ENCODE measurements around the gene HAUS3.
"Not testable (repeated sequence)": the region's sequence is repeated elsewhere in the genome, so short reads cannot be mapped to it uniquely, and the experiment has no call there.

HAUS3 gene

DNA sequence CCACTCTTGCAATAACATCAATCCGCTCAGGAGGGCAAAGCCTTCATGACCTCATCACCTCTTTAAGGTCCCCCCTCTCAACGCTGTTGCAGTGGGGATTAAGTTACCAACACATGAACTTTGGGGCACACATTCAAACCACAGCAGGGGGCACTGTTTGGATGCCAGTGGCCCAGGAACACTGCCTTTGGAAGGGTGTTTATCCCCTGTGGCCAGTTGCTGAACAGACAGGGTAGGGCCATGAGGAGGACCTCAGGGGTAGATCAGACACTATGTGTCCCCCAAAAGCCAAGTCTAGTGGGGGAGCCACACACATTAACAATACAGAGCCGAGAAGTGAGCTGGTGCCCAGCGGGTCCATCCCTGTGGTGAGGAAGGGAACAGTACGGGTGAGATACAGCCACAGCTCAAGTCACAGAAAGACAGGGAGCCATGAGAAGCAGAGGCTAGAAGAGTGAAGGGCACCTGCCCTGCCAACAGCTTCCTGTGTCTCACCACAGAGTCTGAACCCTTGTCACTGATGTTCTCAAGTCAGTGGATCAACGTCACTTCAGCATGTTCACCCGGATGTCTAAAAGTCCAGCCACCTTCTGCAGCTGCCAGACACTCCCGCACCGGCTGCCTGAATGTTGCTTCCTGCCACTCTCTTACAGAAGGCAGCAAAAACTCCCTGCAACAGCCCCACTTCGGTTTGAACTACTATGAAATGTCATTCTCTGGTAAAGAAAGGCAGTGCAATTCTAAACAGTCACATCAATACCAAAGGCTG lies 39.8 kb upstream of the HAUS3 start:
- no peak overlapping the region for H3K4me3 ChIP-seq (ENCODE audit: low read depth, low read length)
- TF ChIP-seq, protein P1, sequence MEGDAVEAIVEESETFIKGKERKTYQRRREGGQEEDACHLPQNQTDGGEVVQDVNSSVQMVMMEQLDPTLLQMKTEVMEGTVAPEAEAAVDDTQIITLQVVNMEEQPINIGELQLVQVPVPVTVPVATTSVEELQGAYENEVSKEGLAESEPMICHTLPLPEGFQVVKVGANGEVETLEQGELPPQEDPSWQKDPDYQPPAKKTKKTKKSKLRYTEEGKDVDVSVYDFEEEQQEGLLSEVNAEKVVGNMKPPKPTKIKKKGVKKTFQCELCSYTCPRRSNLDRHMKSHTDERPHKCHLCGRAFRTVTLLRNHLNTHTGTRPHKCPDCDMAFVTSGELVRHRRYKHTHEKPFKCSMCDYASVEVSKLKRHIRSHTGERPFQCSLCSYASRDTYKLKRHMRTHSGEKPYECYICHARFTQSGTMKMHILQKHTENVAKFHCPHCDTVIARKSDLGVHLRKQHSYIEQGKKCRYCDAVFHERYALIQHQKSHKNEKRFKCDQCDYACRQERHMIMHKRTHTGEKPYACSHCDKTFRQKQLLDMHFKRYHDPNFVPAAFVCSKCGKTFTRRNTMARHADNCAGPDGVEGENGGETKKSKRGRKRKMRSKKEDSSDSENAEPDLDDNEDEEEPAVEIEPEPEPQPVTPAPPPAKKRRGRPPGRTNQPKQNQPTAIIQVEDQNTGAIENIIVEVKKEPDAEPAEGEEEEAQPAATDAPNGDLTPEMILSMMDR (IDR thresholded peaks at IDR 0.05; ENCODE audit: insufficient read depth, low read depth, low read length, missing control alignments): peak; percentile 21
- peak; percentile 81 for DNase-seq (ENCODE audit: low read depth)

DNA sequence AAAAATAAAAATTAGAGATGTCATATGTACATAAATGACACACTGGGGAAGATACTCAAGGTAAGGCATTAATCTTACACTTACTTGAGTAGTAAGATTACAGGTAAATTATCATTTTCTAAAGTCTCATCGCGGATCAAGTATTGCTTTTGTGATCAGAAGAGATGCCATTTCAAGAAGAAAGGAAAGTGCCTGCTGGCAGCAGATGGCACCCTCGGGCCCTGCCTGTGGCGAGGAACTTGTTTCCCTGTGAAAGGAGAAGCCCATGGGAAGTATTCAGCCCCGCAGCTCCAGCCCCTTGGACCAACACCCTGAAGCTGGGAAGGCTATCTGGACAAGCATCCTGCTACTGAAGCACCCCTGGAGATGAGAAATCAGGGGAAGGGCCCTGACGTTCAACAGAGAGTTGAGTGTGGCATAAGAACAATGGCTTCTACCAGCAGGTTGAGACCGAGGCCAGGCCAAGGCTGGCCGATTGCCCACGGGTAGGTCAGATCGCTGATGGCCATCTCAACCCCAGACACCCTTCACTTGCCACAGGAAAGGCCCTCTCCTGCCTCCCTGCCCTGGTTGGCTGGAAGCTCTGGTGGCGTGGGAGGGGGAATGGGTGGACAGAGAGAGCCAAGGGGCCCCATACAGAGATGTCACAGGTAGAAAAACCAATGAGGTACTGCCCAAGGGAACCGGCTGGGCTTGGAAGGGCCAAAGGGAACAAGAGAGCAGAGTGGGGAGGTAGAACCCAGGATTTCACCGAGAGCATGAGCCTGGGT lies 38.8 kb upstream of the HAUS3 start:
- TF ChIP-seq, protein P1 (IDR thresholded peaks at IDR 0.05; ENCODE audit: insufficient read depth, low read depth, low read length, missing control alignments): no peak
- H3K4me3 ChIP-seq (ENCODE audit: low read depth, low read length): no peak overlapping the region
- no peak for DNase-seq (ENCODE audit: low read depth)

DNA sequence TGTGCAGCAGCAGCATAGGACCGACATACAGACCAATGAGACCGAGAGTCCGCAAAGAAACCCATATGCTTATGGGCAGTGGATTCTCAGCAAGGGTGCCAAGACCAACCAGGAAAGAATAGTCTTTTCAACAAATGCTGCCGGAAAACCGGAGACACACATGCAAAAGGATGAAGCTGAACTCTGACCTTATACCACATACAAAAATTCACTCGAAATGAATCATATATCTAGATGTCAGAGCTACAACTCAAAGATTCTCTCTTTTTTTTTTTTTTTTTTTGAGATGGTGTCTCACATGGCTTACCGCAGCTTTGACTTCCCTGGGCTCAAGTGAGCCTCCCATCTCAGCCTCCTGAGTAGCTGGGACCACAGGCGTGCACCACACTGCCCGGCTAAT lies 36.0 kb upstream of the HAUS3 start:
- TF ChIP-seq, protein P1 (IDR thresholded peaks at IDR 0.05; ENCODE audit: insufficient read depth, low read depth, low read length, missing control alignments): no peak
- DNase-seq (ENCODE audit: low read depth): no peak
- H3K4me3 ChIP-seq (ENCODE audit: low read depth, low read length): no peak overlapping the region

DNA sequence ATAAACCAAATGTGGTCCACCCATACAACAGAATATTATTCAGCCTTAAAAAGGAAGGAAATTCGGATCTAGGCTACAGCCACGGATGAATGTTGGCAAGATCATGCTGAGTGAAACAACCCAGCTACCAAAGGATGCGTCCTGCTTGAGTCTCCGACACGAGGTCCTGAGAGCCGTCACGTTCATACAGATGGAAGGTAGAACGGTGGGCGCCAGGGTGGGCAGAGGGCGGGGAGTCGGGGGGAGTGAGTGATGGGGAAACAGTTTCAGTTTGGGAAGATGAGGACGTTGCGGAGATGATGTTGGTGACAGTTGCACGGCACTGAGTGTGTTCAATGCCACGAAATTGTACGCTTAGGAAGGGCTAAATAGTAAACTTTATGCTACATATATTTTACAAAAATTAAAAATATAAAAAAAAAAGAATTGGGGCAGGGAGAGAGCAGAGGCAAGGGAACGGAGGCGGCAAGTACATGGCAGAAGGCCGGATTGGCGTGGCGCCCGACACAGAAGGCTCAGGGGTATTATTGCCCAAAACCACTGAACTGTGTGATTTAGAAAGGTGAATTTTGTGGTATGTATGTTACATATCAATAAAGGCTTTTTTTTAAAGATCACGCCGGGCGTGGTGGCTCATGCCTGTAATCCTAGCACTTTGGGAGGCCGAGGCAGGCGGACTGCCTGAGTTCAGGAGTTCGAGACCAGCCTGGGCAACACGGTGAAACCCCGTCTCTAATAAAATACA lies 34.8 kb upstream of the HAUS3 start:
- TF ChIP-seq, protein P1 (IDR thresholded peaks at IDR 0.05; ENCODE audit: insufficient read depth, low read depth, low read length, missing control alignments): no peak
- H3K4me3 ChIP-seq (ENCODE audit: low read depth, low read length): no peak overlapping the region

DNA sequence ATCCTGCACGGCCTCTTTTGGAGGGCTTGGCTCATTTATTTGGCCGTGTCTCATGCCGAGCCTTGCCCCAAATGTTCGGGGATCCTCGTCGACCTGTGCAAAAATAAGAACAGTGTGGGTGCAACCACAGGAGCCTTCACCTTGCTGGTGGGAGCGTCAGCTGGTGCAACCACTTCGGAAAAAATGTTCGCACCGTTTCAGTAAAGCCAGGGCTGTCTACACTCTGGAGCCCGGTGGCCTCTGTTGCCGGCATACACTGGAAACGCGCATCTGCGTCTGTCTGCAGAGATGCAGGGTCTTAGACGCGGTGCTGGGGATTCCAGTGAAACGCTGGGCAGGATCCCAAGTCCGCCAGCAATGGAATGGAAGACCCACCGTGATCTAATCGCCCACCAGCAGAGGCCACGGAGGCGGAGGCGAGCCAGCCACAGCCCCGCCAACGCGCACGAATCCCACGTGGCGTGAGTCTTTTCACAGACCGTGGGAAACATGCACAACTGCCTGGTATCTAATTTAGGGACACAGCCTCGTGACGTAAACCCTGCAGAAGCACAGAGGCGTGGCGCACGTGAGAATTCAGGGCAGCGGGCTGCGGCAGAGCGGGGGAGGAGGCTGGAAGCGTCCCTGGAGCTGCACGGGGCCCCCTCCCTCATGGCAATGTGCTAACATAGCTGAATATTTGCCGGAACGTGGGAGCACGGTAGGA lies 33.8 kb upstream of the HAUS3 start:
- H3K4me3 ChIP-seq (ENCODE audit: low read depth, low read length): no peak overlapping the region
- DNase-seq (ENCODE audit: low read depth): no peak
- TF ChIP-seq, protein P1 (IDR thresholded peaks at IDR 0.05; ENCODE audit: insufficient read depth, low read depth, low read length, missing control alignments): no peak

More for the DNA sequence above, 34.8 kb upstream of the HAUS3 start:
- no peak for DNase-seq (ENCODE audit: low read depth)

DNA sequence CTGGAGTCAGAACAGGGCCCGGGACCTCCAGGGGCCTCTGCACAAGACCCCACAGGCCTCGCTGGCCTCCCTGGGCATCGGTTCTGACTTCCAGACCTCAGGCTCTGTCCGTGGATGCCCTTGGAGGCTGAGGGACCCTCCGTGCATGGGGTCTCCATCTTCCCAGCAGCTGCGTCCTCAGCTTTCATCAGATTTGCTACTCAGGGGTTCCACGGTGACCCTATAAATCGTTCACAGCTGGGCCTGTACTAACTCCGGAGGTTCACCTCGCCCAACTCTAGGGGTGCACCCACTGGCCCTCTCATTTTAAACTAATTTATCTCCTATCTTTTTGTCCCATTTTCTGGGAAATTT lies 33.1 kb upstream of the HAUS3 start:
- not testable (repeated sequence) for DNase-seq (ENCODE audit: low read depth); H3K4me3 ChIP-seq (ENCODE audit: low read depth, low read length)
